ENCODE data around the gene AGMAT.

Gene AGMAT

DNA sequence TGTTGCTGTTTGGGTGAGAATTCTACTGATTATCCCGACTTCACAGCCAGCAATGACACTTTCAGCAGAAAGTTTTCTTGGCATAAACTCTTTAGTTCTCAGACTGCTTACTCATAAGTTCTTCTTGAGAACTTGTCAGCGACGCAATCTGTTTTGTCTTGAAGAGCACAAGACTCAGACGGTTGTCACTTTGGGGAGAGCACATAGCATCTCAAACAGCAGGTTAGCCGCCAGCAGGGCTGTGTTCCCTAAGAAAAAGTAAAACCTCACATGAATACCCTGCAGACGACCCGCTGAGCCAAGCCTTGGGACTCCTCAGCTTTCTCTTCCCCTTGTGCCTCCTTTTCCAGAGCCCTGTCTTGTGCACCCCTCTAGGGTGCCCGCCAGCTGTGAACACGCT is 11.4 kb downstream of the AGMAT start:
- no peak for DNase-seq
- Histone ChIP-seq H3K4me3 (ENCODE audit: low read depth, low read length) (no peak overlapping the region), H3K9me3 (ENCODE audit: severe bottlenecking) (no peaks in the 10 kb centered on the region), H3K27ac (no peak overlapping the region), H3K27me3 (ENCODE audit: insufficient read depth, low read depth, severe bottlenecking) (no peaks in the 10 kb centered on the region), H3K36me3 (peaks cover 2% of the 10 kb centered on the region)
- no peak for TF ChIP-seq CTCF (IDR thresholded peaks at IDR 0.05; ENCODE audit: low read depth, low read length)

DNA sequence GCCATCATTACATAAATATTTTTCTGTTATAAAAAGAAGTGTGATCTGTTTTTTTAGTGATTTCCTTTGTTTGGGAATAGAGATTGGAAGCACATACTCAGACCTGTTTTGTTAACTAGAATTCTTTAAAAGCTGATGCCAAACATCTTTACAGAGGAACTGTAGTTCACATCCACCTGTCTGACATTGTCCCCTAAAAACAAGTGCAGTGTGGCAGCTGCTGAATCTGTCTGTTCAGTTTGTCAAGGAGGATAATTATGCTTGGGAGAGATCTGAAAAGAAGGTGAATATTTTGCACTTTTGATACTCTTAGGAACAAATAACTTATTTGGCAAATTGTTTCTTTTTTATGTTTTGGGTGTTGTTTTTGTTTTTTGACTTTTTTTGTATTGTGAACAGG is 13.6 kb downstream of the AGMAT start:
- no peak for TF ChIP-seq CTCF (IDR thresholded peaks at IDR 0.05; ENCODE audit: low read depth, low read length)
- H3K36me3 ChIP-seq, result peaks cover 23% of the 10 kb centered on the region
- H3K4me3 ChIP-seq (ENCODE audit: low read depth, low read length), result no peak overlapping the region
- DNase-seq, result no peak
- no peak overlapping the region for H3K27ac ChIP-seq
- H3K27me3 ChIP-seq (ENCODE audit: insufficient read depth, low read depth, severe bottlenecking), result no peaks in the 10 kb centered on the region
- no peaks in the 10 kb centered on the region for H3K9me3 ChIP-seq (ENCODE audit: severe bottlenecking)

GRCh38 chr1:15570861-15571260 is 14.0 kb downstream of the AGMAT start:
- TF ChIP-seq CTCF (IDR thresholded peaks at IDR 0.05; ENCODE audit: low read depth, low read length), result no peak
- Histone ChIP-seq H3K36me3 (peaks cover 27% of the 10 kb centered on the region), H3K4me3 (ENCODE audit: low read depth, low read length) (no peak overlapping the region), H3K27me3 (ENCODE audit: insufficient read depth, low read depth, severe bottlenecking) (no peaks in the 10 kb centered on the region), H3K9me3 (ENCODE audit: severe bottlenecking) (no peaks in the 10 kb centered on the region), H3K27ac (no peak overlapping the region)
- no peak for DNase-seq

GRCh38 chr1:15568387-15569073 is 16.3 kb downstream of the AGMAT start:
- Histone ChIP-seq H3K36me3 (peaks cover 44% of the 10 kb centered on the region), H3K27ac (no peak overlapping the region), H3K4me3 (ENCODE audit: low read depth, low read length) (no peak overlapping the region), H3K9me3 (ENCODE audit: severe bottlenecking) (no peaks in the 10 kb centered on the region), H3K27me3 (ENCODE audit: insufficient read depth, low read depth, severe bottlenecking) (no peaks in the 10 kb centered on the region)
- no peak for DNase-seq
- TF ChIP-seq CTCF (IDR thresholded peaks at IDR 0.05; ENCODE audit: low read depth, low read length), result no peak

DNA sequence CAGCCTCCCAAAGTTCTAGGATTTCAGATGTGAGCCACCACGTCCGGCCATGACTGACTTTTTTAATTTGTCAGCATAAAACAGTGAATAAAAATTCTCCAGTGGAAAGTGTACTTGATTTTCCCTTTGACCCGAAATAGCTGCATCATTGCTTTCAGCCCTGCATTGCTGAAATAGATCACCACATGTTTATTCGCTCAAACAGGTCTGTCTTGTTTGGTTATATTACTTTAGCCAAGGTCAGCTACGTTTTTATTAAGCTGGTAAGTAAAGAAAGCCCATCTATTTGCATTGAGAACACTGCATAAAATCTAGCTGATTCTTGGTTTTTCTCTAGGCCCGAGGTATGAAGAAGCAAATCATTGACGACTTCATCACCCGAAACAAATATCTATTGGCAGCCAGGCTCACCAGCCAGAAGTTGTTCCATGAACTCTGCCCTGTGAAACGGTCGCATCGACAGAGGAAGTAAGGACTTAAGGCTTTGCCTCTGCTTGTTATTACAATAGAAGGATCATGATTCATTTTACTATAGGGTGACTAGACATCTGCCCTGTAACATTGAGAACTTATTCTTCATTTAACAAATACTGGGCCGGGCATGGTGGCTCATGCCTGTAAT is 25.6 kb downstream of the AGMAT start:
- Histone ChIP-seq H3K27ac (no peak overlapping the region), H3K36me3 (peaks cover 19% of the 10 kb centered on the region), H3K27me3 (ENCODE audit: insufficient read depth, low read depth, severe bottlenecking) (no peaks in the 10 kb centered on the region), H3K4me3 (ENCODE audit: low read depth, low read length) (no peak overlapping the region), H3K9me3 (ENCODE audit: severe bottlenecking) (no peaks in the 10 kb centered on the region)
- no peak for DNase-seq
- no peak for TF ChIP-seq CTCF (IDR thresholded peaks at IDR 0.05; ENCODE audit: low read depth, low read length)

- DNase-seq, result no peak
- no peak overlapping the region for H3K4me3 ChIP-seq (ENCODE audit: low read depth, low read length)
- TF ChIP-seq CTCF (IDR thresholded peaks at IDR 0.05; ENCODE audit: low read depth, low read length), result no peak
- H3K27me3 ChIP-seq (ENCODE audit: insufficient read depth, low read depth, severe bottlenecking), result no peaks in the 10 kb centered on the region
- no peaks in the 10 kb centered on the region for H3K9me3 ChIP-seq (ENCODE audit: severe bottlenecking)
- no peak overlapping the region for H3K27ac ChIP-seq
- H3K36me3 ChIP-seq, result peaks cover 15% of the 10 kb centered on the region
Measured at GRCh38 chr1:15558516-15558915, 26.3 kb downstream of the AGMAT start.

Data from WERI-Rb-1 (cell line).